B cell (primary cell): ENCODE results near the gene AUNIP. TPM values are rescaled to one million over a fixed set of nuclear protein-coding genes. Genes with fewer than 3 reads are reported as not detected.

Experiments
- ATAC-seq: fragments of 200-7000 bp; cut with Tn5 transposase; one replicate; pipeline ENCODE4 v1.10.0; 2021; ENCODE audit warnings: low read depth, mild to moderate bottlenecking, moderate number of reproducible peaks, moderate library complexity
- CTCF ChIA-PET: fragments of 350-600 bp; sonication (Branson Sonifier 250); formaldehyde crosslinking; loops from one replicate; lab custom pipeline; 2021; ENCODE audit warnings: antibody characterized with exemption, inconsistent platforms; lab: Charles Lee
- POLR2A ChIA-PET: fragments of 350-600 bp; sonication (Branson Sonifier 250); formaldehyde crosslinking; loops from one replicate; lab custom pipeline; 2021; ENCODE audit warnings: antibody characterized with exemption; lab: Charles Lee
- DNase-seq: peaks from one replicate; pipeline ENCODE4 v3.0.0; 2013
- H2AFZ ChIP-seq: 2 replicates; pipeline ENCODE4 v1.6.1; 2012; ENCODE audit warnings: mild to moderate bottlenecking, low read depth, low read length; ENCODE audit not compliant: insufficient read depth, poor library complexity, severe bottlenecking
- H3K27ac ChIP-seq, 2 donors: 1 replicate in 1 of 2; 2 replicates in 1 of 2; pipeline ENCODE4 v1.5.1; 2012 to 2013; ENCODE audit warnings: low read length in 2 of 2, mild to moderate bottlenecking in 2 of 2, moderate library complexity in 1 of 2
- H3K27me3 ChIP-seq, 4 experiments: fragments of 200-600 bp in 1 of 4; sonication (generic) in 1 of 4; replicated peaks in 1 of 4; 1 replicate in 2 of 4; 2 replicates in 2 of 4; pipeline versions ENCODE4 v1.6.1 to v1.7.0; 2013 to 2016; ENCODE audit warnings: low read length in 3 of 4, mild to moderate bottlenecking in 2 of 4, mixed read lengths in 1 of 4, moderate library complexity in 1 of 4; ENCODE audit not compliant: insufficient read depth in 4 of 4, control insufficient read depth in 3 of 4; ENCODE audit errors: control extremely low read depth in 1 of 4
- H3K36me3 ChIP-seq, 2 experiments: replicated peaks in 1 of 2; 1 replicate in 1 of 2; 2 replicates in 1 of 2; pipeline versions ENCODE4 v1.6.1 to v1.7.1; 2013; ENCODE audit warnings: low read length in 1 of 2; ENCODE audit not compliant: insufficient read depth in 2 of 2, control insufficient read depth in 1 of 2; ENCODE audit errors: control extremely low read depth in 1 of 2, extremely low read depth in 1 of 2
- H3K4me1 ChIP-seq, 2 donors: fragments of 200-600 bp in 1 of 2; sonication (generic) in 1 of 2; 1 replicate in 1 of 2; 2 replicates in 1 of 2; pipeline versions ENCODE4 v1.5.1 to v1.6.1; 2013 to 2017; ENCODE audit warnings: low read length in 2 of 2; ENCODE audit not compliant: control insufficient read depth in 2 of 2, insufficient read depth in 2 of 2
- H3K4me2 ChIP-seq: replicated peaks from 2 replicates; pipeline ENCODE3; 2012; ENCODE audit warnings: mild to moderate bottlenecking, low read depth, low read length; ENCODE audit not compliant: poor library complexity, severe bottlenecking
- H3K4me3 ChIP-seq, 5 experiments: fragments of 200-600 bp in 1 of 5; sonication (generic) in 1 of 5; 1 replicate in 3 of 5; 2 replicates in 2 of 5; pipeline versions ENCODE4 v1.5.1 to v1.7.0; 2011 to 2016; ENCODE audit warnings: low read length in 4 of 5, mild to moderate bottlenecking in 4 of 5, low read depth in 2 of 5, control low read depth in 1 of 5, moderate library complexity in 1 of 5; ENCODE audit not compliant: insufficient read depth in 1 of 5; ENCODE audit errors: control extremely low read depth in 1 of 5, extremely low read depth in 1 of 5
- H3K79me2 ChIP-seq: fragments of 200-600 bp; sonication (generic); one replicate; pipeline ENCODE4 v1.6.0; 2016; ENCODE audit warnings: low read length; ENCODE audit not compliant: control insufficient read depth, insufficient read depth
- H3K9ac ChIP-seq: fragments of 200-600 bp; sonication (generic); 2 replicates; pipeline ENCODE4 v1.6.1; 2017; ENCODE audit warnings: mild to moderate bottlenecking, low read length, moderate library complexity
- H3K9me3 ChIP-seq, 3 donors: one replicate each; pipeline versions ENCODE4 v1.6.1 to v1.7.1; 2013; ENCODE audit warnings: low read length in 2 of 3; ENCODE audit not compliant: control insufficient read depth in 2 of 3, insufficient read depth in 1 of 3; ENCODE audit errors: control extremely low read depth in 1 of 3
- H4K20me1 ChIP-seq: 2 replicates; pipeline ENCODE4 v1.6.0; 2012; ENCODE audit warnings: mild to moderate bottlenecking, low read length; ENCODE audit not compliant: insufficient read depth, control insufficient read depth, poor library complexity, severe bottlenecking
- H3K27ac Mint-ChIP-seq: one replicate; pipeline ENCODE4 v1.8.0; 2021; ENCODE audit warnings: mixed read lengths
- H3K27me3 Mint-ChIP-seq: one replicate; pipeline ENCODE4 v1.8.0; 2021; ENCODE audit warnings: mixed read lengths
- H3K4me1 Mint-ChIP-seq: one replicate; pipeline ENCODE4 v1.8.0; 2021; ENCODE audit warnings: mixed read lengths
- H3K4me3 Mint-ChIP-seq: one replicate; pipeline ENCODE4 v1.8.0; 2021; ENCODE audit warnings: mixed read lengths
- H3K9me3 Mint-ChIP-seq: one replicate; pipeline ENCODE4 v1.8.0; 2022; ENCODE audit warnings: mixed read lengths; ENCODE audit not compliant: insufficient read depth
- CTCF ChIP-seq: fragments of 200-600 bp; IDR thresholded peaks from one replicate; pipeline ENCODE4 v1.8.0; 2022; ENCODE audit warnings: antibody characterized with exemption, mild to moderate bottlenecking
- EZH2 ChIP-seq: IDR thresholded peaks from 2 replicates; pipeline ENCODE4 v1.6.1; 2012; ENCODE audit warnings: borderline replicate concordance, low read depth, mild to moderate bottlenecking, moderate library complexity, low read length; ENCODE audit not compliant: insufficient read depth, poor library complexity, severe bottlenecking
- WGBS: methylation state at CpG from one replicate; pipeline ENCODE4 v1.1.5; 2013; ENCODE audit warnings: missing lambda C conversion rate; ENCODE audit not compliant: insufficient coverage; 5-methylcytosine and 5-hydroxymethylcytosine counted together
- intact Hi-C: fragments of 100-400 bp; cut with micrococcal nuclease; formaldehyde crosslinking; loops from one replicate; pipeline ENCODE4 v1.10.0; 2022
- polyA plus RNA-seq: library from polyadenylated mRNA; depleted of rRNA; stranded (reverse); fragments of >200 nt; gene quantifications from 2 replicates; pipeline ENCODE4 v1.2.3, GENCODE V29; 2012
- total RNA-seq, 2 donors: library from RNA; stranded (reverse); fragments of 120-200 nt in 1 of 2; gene quantifications; 1 replicate in 1 of 2; 2 replicates in 1 of 2; pipeline versions ENCODE4 v1.2.3 to v1.2.4, GENCODE V29; 2013 to 2022

Gene AUNIP
- total and polyA plus RNA-seq, 2 donors (not counting 1 experiment from before 2014, with no cell fraction given), result 0.27 TPM; not detected in 1

GRCh38 chr1:25825605-25826004 lies 33.7 kb downstream of the AUNIP start:
- Mint-ChIP-seq H3K4me1 (peaks cover 16% of the 10 kb centered on the region), H3K4me3 (no peak overlapping the region), H3K27me3 (no peaks in the 10 kb centered on the region), H3K27ac (no peak overlapping the region), H3K9me3 (no peaks in the 10 kb centered on the region)
- intact Hi-C loops, result no loop called here
- Histone ChIP-seq H4K20me1 (peaks cover 22% of the 10 kb centered on the region), H2AFZ (no peak overlapping the region), H3K4me3 (no peak overlapping the region), H3K36me3 (peaks cover 4 to 44% of the 10 kb centered on the region in 2 experiments), H3K9me3 (no peaks in the 10 kb centered on the region), H3K27me3 (no peaks in the 10 kb centered on the region), H3K9ac (no peak overlapping the region), H3K27ac (no peak overlapping the region), H3K4me1 (peaks cover 11 to 14% of the 10 kb centered on the region in 2 donors), H3K4me2 (no peak overlapping the region), H3K79me2 (peaks cover 40% of the 10 kb centered on the region)
- no peak for TF ChIP-seq CTCF
- TF ChIP-seq EZH2, result no peak
- no peak for DNase-seq
- ATAC-seq, result no peak
- POLR2A ChIA-PET, result interaction anchor here (0.6 kb wide), 1 partner anchor 171 kb away, joined by 8 read pairs; no protein-coding TSS in a partner anchor
- CTCF ChIA-PET, result interaction anchor here (0.9 kb wide), 1 partner anchor 11 kb away, joined by 3 read pairs; no protein-coding TSS in a partner anchor
- no CpG with 5 or more reads among the region's 2 CpGs for WGBS

GRCh38 chr1:25821630-25822091 lies 37.6 kb downstream of the AUNIP start:
- Mint-ChIP-seq H3K27ac (peak overlapping the region; percentile 21), H3K4me3 (peak overlapping the region; percentile 95), H3K27me3 (no peaks in the 10 kb centered on the region), H3K4me1 (peaks cover 29% of the 10 kb centered on the region), H3K9me3 (no peaks in the 10 kb centered on the region)
- H3K4me1 ChIP-seq, result peaks cover 18 to 24% of the 10 kb centered on the region in 2 donors
- intact Hi-C loops, result loop anchor here (2.0 kb wide), 1 partner anchor 391 kb away; the partner anchor contains the start of gene MACO1
- peaks cover 40% of the 10 kb centered on the region for H3K79me2 ChIP-seq
- WGBS, result 100% methylated on average over 4 of the region's 5 CpGs
- DNase-seq, result peak; percentile 23
- TF ChIP-seq CTCF (no peak), EZH2 (no peak)
- peaks cover 0 to 9% of the 10 kb centered on the region in 2 experiments for H3K36me3 ChIP-seq
- H3K27ac ChIP-seq, result no peak overlapping the region
- H2AFZ ChIP-seq, result peak overlapping the region; percentile 89
- no peaks in the 10 kb centered on the region for H3K27me3 ChIP-seq
- ChIA-PET POLR2A (interaction anchor here (0.6 kb wide), 1 partner anchor 156 kb away, joined by 5 read pairs; no protein-coding TSS in a partner anchor), CTCF (interaction anchor here (0.8 to 2.9 kb wide), 3 partner anchors 11 to 74 kb away, joined by 3 to 18 read pairs (median 3); no protein-coding TSS in a partner anchor)
- H3K9ac ChIP-seq, result peak overlapping the region; percentile 83
- no peak for ATAC-seq
- no peaks in the 10 kb centered on the region for H3K9me3 ChIP-seq
- H3K4me3 ChIP-seq, result peak overlapping the region in 2 of 5 experiments; percentile 84 to 99
- peaks cover 22% of the 10 kb centered on the region for H4K20me1 ChIP-seq
- H3K4me2 ChIP-seq, result peak overlapping the region; percentile 94
